Retinal pigment epithelial cell (primary cell): ENCODE results near the gene HERC2.

ENCODE experiments used
- DNase-seq: peaks from one replicate; pipeline ENCODE4 v3.0.0-alpha.2; 2010; ENCODE audit warnings: low read depth
- H3K4me3 ChIP-seq: 2 replicates; pipeline ENCODE4 v1.5.1; 2011; ENCODE audit warnings: mild to moderate bottlenecking, low read length, control low read depth, moderate library complexity
- TF ChIP-seq, protein P1 (sequence below): conservative IDR thresholded peaks from 2 replicates; pipeline ENCODE4 v1.5.1; 2011; ENCODE audit warnings: low read depth, low read length, control low read depth, inconsistent platforms

Gene HERC2

DNA sequence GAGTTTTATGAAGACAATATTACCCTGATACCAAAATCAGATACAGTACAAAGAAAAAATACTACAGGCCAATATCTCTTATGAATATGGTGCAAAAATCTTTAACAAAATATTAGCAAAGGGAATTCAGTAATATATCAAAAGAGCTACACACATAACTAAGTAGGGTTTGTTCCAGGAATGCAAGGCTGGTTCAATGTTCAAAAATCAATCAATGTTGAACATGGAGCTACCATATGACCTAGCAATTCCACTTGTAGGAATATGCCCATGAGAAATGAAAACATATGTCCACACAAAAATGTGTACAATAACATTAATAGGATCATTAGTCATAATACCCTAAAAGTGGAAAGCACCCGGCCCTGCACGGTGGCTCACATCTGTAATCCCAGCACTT is 230.7 kb downstream of the HERC2 start:
- no peak overlapping the region for H3K4me3 ChIP-seq
- TF ChIP-seq, protein P1, sequence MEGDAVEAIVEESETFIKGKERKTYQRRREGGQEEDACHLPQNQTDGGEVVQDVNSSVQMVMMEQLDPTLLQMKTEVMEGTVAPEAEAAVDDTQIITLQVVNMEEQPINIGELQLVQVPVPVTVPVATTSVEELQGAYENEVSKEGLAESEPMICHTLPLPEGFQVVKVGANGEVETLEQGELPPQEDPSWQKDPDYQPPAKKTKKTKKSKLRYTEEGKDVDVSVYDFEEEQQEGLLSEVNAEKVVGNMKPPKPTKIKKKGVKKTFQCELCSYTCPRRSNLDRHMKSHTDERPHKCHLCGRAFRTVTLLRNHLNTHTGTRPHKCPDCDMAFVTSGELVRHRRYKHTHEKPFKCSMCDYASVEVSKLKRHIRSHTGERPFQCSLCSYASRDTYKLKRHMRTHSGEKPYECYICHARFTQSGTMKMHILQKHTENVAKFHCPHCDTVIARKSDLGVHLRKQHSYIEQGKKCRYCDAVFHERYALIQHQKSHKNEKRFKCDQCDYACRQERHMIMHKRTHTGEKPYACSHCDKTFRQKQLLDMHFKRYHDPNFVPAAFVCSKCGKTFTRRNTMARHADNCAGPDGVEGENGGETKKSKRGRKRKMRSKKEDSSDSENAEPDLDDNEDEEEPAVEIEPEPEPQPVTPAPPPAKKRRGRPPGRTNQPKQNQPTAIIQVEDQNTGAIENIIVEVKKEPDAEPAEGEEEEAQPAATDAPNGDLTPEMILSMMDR = no peak

DNA sequence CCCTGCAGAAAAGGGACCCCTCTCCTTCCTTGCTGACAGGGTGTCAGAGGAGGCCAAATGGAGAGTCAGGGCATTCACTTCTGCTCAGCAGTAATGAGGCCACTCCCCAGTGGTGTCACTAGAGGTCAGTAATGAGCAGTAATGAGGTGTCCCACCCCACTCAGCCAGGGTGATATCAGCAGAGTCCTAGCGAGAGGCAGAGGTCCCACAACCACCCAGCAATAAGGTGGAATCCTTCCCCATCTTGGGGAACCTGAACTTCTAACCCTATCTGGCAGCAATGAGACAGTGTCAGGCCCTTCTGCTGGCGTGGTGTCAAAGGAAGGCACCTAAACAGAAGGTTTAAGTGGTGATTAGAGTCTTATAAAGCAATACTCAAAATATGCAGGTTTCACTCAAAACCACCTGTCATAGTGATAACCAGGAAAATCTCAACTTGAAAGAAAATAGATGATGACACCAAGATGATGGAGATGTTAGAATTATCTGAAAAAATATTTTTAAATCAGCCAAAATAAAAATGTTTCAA is 235.7 kb downstream of the HERC2 start:
- TF ChIP-seq, protein P1 = peak; percentile 88
- no peak overlapping the region for H3K4me3 ChIP-seq
- no peak for DNase-seq

More for the DNA sequence above, 230.7 kb downstream of the HERC2 start:
- no peak for DNase-seq

DNA sequence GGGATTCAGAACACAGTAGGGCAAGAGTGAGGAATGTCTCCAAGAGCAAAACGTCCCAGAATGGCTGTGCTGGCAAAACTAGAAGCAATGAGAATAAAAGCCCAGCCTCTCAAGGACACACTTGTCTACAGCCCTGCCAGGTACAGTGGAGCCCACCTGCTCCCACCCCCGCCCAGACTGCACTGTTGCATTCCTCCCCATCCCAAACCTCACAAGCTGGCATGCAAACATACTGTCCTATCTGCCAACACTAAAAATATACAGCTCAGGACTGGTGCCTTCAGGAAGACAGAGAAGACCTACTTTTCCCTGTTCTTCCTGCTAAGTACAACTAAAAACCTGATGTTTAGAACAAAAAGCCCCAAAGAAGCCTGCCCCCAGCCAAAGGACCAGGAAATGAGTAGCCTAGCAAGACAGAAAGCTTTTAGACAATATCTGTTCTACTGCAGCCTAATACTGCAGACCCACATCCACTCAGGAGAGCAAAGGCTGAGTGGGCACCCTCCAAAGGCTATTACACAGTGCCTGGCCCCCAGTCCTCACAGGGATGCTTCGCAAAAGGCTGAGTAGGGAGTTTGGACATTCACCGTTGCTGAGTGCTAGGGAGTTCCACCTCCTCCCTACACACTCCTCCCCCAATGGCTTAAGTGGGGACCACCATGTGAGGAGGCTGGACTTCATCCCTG is 236.3 kb downstream of the HERC2 start:
- DNase-seq = no peak
- H3K4me3 ChIP-seq = no peak overlapping the region
- TF ChIP-seq, protein P1 = no peak

DNA sequence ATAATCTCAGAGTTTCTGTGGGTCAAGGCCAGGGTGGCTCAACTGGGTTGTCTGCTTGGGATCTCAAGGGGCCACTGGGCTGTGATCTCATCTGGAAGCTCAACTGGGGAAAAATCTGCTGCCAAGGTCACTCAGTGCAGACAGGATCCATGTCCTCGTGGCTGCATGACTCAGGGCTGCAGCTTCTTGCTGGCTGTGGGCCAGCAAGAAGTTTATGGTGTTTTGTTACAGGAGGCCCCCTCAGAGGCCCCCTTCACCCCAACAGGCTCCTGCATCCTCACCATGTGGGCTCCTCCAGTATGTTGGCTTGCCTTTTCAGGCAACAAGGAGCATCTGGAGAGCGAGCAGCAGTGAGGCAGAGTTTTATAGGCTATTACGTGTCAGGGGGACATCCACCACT is 237.4 kb downstream of the HERC2 start:
- TF ChIP-seq, protein P1 = no peak
- no peak for DNase-seq
- no peak overlapping the region for H3K4me3 ChIP-seq

DNA sequence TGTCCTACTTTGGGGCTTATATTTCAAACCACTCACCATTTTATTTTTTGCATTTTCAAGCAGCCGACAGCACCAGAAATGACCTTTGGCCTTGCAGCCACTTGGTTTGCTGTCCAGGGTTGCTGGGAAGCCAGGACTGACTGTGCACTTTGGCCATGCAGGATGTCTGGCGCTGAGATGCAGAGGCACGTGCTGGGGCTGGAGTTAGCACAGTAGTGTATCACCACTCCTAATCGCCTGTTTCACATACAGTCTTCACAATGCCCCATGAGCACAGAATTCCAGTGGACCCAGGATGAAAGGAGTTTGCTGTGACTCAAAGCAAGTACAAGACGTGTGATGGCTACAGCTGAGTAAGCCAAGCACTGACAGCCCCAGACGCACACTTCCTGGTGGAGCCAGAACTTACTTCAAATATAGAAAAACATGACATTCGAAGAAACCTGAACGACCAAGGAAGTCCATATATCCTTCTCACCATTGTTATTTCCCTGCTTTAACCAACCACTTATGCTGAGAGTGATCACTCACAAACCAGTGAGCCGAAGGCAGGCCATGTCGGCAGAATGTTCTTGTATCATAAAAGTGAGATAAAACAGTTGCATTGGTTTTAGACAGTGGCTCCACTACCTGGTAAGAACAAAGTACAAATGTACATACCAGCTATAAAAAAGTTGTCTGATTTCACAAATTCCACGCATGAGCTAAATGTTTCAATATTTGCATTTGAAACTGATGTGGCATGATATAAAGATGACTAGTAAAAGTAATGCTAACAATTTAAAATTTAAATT is 238.9 kb downstream of the HERC2 start:
- H3K4me3 ChIP-seq = no peak overlapping the region
- DNase-seq = peak; percentile 22
- TF ChIP-seq, protein P1 = no peak

DNA sequence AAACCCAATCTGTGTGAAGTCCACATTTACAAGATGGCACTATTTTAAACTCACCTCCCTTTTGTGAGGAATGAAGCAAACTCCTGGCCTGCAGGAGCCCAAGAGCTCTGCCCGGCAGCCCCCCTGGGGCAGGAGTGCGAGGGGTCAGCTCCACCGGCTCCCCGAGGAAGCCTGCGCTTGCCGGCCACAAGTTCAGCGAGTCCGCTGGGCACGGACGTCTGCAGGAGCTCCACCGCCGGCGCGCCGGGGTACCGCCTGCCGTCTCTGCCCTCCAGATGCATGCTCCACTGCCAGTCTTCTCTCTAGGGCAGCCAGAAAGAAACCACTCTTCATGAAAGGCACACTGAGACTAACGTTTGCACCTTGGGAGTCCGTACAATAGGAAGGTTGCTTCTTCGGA is 240.4 kb downstream of the HERC2 start:
- DNase-seq = no peak
- H3K4me3 ChIP-seq = no peak overlapping the region
- TF ChIP-seq, protein P1 = no peak

DNA sequence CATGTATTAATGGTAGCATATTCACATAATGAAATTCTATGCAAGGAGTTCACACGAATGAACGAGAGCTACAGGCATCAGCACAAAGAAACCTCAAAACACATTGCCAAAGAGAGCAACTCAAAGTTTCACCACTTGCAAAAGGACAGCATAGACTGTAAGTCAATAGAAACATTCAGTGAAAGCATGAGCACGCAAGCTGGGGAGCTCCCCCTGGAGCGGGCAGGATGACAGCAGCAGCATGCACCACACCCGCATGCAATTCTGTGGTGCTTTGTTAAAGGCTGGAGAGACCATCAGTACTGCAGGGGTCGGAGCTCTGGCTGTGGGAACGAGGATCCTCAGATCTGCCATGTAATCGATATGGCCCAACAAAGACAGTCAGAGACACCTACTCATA is 241.6 kb downstream of the HERC2 start:
- DNase-seq = no peak
- no peak overlapping the region for H3K4me3 ChIP-seq
- TF ChIP-seq, protein P1 = no peak
